GM19463 (cell line): ENCODE results near the gene FSHR.

Experiments used
- ATAC-seq: cut with Tn5 transposase; IDR thresholded peaks from one replicate; pipeline ENCODE4 v1.9.1; 2021; ENCODE audit warnings: mild to moderate bottlenecking, moderate library complexity; ENCODE audit not compliant: unreplicated experiment

Gene FSHR

DNA sequence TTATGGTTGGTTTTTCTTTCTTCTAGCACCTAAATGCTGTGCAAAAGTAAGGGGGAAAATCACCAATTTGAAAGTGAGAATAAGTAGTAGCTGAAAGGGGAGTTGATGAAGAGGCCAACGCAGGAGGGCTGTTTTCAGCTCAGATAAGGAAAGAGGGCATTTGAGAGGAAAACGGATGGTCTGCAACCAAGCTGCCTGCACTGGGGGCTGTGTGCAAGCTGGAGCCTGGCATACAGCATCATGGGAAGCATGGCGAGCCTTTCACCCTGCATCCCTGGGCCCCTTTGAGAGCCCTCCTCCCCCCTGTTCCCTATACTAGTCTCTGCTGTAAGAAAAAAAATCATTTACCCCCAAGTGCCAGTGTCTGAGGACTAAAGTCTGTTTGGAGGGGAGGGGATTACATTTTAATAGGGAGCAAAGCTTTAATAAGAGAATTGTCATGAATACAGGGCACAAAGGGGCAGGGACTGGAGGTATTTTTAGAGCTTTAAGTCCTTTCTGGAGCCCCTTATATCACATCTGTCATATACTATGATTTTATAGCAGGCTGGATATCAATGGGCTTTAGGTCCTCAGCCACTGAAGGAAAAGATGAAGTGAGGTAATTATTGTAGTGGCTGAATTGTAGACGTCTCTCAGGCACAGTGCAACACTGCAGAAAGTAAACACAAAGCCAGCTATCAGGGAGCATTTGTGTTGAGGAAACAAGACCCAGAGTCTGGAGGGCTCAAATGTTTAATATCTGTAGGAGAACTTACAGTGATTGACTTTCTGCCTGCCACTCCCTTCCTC, 120.7 kb downstream of the FSHR start:
- no peak for ATAC-seq

DNA sequence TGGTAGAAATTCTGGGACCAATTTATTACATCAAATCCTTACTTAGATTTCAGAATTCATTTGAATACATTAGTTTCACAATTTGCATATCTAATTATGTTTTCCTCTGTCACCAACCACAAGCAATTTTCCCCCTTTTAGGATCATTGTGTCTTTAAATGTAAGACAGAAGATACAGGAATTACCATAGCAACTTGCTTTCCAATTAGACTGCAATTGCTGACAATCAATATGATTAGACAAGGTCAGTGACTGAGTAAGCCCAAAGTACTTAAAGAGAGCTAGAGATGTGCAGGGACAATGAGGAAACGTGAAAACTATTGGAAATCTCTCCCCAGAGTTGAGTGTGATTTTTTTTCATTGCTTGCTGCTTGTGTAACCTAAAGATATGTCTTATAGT, 121.4 kb downstream of the FSHR start:
- no peak for ATAC-seq

GRCh38 chr2:49032126-49032525, 122.2 kb downstream of the FSHR start:
- no peak for ATAC-seq

DNA sequence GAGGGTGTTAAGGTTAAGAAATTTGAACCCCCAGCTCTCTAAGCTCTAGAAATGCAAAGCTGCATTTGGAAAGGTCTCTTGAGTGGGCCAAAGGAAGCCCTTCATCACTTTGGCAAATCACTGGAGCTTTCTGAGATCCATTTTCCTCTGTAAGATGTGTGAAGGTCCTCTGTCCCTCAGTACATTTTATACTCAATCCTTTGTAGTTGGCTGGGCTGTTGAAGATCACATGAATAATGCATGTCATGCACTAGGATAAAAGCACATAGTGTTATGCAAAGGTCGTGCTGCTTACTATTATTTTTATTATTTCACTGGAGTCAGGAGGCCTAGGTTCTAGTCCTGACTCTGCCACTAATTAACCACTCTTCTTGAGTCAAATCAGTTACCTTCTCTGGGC, 124.9 kb downstream of the FSHR start:
- ATAC-seq, result no peak

- peak; percentile 98 for ATAC-seq
Observed at GRCh38 chr2:49028101-49028500, 126.2 kb downstream of the FSHR start.

- no peak for ATAC-seq
Observed at GRCh38 chr2:49026706-49027105, 127.6 kb downstream of the FSHR start.

- ATAC-seq, result no peak
Observed at GRCh38 chr2:49021271-49021670, 133.0 kb downstream of the FSHR start.

DNA sequence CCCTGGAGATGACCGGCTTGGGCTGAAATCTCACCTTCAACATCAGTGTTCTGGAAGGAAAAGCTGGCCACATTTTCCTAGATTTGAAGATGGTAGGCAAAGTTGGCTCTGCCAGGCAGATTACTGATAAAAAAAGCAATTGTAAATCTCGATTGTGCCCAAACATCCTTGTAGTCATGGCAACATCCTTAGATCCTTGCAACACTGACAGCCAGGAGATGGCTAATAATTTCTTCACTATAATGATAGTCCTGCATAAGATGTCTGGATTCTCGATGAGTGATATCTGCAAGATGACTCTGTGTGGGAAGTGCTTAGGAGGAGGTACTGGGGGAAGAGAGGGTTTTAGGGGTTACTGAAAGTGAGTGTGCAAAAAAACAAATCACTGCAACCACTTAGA, 149.1 kb downstream of the FSHR start:
- no peak for ATAC-seq

GRCh38 chr2:49004036-49004626, 150.2 kb downstream of the FSHR start:
- ATAC-seq, result peak; percentile 61

GRCh38 chr2:49003201-49003600, 151.1 kb downstream of the FSHR start:
- ATAC-seq, result no peak

DNA sequence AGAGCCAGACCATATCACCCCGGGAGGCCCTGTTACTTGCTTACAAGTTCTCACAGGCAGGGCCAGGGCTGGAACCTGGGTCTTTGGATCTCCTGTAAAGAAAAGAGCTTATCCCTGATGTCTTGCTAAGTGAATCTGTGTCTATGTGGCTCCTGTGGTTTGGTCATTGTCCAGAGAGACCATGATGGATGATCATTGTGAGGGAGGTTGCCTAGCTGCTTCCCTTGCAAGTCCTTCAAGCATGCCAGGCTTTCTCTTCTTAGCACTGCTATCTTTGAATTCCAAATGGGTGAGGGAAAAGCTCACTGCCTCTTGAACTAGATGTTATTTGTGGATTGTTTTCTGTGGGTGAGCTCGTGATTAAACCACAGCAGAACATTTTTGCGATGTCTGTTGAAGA, 151.6 kb downstream of the FSHR start:
- ATAC-seq, result no peak

GRCh38 chr2:49000695-49001094, 153.6 kb downstream of the FSHR start:
- ATAC-seq, result no peak

DNA sequence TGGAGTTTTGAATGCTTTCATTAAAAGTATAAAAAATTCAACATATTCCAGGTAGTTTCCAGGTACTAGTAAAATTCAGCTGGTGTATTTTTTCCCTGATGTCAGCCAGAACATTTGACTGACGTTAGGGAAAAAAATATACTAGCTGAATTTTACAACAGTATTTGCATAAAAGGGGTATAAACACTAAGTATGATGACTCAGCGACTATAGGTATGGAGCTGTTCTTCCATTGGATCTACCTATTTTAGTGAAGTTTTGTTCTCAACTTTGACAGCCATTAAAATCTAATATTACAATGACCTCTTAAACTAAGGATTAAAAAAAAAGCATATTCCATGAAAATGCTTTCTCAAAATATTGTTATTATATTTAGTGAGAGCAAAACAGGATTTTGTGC, 155.9 kb downstream of the FSHR start:
- no peak for ATAC-seq

DNA sequence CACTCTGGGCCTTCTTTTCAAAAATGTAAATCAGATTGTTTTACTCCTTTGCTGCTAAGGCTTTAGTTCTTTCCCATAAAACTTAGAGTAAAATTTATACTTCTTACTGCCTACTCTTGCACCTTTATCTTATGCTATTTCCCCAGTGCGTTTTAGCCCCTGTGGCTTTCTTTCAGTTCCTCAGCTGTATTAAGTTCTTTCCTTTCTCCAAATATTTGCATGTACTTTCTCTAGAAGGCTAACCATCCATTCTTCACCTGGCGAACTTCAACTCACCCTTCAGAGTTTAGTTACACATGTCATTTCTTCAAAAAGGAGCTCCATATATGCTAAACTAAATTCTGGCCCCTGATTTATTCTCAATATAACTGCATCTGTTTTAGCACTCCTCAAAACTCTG, 160.7 kb downstream of the FSHR start:
- peak; percentile 31 for ATAC-seq

DNA sequence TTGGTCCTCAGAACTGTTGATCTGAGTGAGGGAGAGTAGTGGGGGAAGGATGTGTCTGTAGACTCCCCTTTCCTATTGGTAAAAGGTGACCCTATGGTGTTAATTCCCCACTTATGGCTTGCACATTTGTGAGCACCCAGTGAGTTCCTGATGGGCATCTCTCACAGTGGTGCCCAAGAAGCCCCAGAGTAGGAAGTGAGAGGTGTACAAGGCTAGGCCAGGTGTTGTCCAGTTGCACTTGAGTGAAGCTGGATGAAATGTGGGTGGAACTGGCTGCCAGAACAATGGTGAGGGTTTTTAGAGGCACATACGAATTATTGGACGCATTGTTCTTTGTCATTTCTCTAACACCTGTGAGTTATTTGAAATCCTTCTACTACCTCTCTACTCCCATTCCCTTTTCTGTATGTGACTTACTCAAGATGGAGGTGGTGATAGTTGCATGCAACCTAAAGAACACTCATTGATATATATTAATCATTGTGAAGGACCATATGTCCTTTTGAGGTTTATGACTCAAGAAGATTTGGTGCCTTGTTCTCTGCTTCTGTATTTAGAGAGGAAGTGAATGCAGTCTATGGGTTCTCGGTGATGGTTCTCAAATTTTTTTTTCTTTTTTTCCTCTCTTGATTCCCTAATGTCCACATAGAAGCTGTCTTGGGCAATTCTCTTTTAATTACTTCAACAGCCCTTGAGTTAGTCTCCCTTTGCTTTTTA, 162.7 kb downstream of the FSHR start:
- ATAC-seq, result peak; percentile 48

GRCh38 chr2:48984922-48985321, 169.4 kb downstream of the FSHR start:
- peak; percentile 38 for ATAC-seq

DNA sequence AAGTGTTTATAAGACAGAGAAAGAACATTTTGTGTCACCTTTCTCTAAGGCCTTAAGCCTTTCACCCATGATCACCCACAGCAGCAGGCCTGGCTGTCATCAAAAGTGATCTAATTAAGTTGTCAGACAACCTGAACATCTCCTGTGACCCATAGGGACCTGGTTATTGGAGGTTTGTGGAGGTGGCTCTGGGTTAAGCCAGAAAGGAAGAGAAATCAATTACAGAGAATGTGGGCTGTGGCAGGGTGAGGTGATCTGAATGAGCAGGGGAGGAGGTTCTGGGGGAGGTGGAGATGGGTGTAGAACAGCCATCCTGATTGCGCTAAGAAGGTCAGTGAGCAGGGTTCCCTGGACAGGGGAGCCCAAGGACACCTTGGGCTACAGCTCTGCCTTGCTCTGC, 170.8 kb downstream of the FSHR start:
- no peak for ATAC-seq

DNA sequence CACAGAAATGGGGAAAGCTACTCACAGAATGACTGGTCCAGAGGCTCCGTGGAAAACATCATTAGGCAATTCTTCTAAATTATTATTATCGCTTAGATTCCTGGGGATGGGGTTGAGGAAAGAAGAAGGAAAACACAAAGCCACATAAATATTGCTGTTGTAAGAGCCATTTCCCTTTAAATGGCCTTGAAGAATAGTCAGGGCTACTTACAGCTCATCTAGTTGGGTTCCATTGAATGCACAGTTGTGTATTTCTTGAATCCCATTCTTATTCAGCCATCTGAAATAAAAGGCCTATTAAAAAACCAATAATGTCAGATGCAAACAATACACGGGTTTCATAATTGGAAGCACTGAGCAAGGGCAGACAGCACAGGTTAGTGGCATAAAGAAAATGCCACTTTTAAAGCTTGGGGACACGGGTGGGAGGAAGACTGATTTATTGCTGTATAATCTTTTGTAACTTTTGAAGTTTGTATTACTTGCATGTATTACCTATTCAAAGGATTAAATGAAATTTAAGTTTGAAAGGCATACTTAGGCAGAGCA, 171.4 kb downstream of the FSHR start:
- no peak for ATAC-seq

GRCh38 chr2:48980846-48981245, 173.5 kb downstream of the FSHR start:
- no peak for ATAC-seq

DNA sequence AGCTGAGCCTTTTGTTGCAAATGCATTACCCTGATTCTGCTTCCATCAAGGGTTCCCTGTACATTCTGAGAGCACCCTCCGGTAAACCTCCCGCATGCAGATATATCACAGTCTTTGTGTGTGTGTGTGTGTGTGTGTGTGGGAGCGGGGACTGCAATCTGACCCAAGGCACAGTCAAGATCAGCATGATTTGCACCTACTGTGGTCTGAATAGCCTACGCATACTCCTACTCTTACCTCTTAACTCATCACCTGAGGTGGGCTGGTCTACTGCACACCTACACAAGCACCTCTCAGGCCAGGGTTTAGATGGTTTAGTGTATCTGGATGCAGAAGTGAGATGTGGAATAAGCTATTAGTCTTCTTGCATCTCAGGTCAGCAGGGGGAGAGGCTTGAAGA, 174.6 kb downstream of the FSHR start:
- ATAC-seq, result no peak

- ATAC-seq, result no peak
Observed at GRCh38 chr2:48978131-48978530, 176.2 kb downstream of the FSHR start.

DNA sequence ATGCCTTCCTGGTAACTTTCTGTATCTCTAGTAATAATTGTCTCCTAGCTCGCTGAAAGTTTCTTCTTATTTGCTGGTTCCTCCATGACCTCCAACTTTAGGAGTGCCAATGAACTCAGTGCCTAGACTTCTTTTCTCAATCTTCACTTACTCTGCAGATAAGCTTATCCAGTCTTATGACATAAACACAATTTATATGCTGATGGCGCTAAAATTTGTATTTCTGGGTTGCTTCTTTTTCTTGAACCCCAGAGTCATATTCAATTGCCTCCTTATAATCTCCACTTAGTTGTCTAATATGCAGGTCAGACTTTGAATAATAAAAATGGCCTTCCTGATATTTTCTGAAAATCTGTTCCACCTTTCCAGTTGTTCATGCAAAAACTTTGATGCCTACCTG, 182.5 kb downstream of the FSHR start:
- no peak for ATAC-seq
